Cardiac muscle cell (in vitro differentiated cells and primary cell): ENCODE data around the gene RNF149. TPM values are rescaled to one million over a fixed set of nuclear protein-coding genes. Genes with fewer than 3 reads are reported as not detected.
A peak's percentile ranks its signal among the peaks of the same experiment; 100 is the strongest.

Experiments
- DNase-seq, 2 donors: peaks; one replicate each; pipeline versions ENCODE4 v3.0.0 to v3.0.0-alpha.2; 2010 to 2017; ENCODE audit warnings: low read depth in 1 of 2, low spot score in 1 of 2
- H3K27ac ChIP-seq: fragments of 200-600 bp; sonication (generic); 2 replicates; pipeline ENCODE4 v1.5.1; 2016
- H3K27me3 ChIP-seq: fragments of 200-600 bp; sonication (generic); 2 replicates; pipeline ENCODE4 v1.6.0; 2016; ENCODE audit warnings: control low read depth
- H3K36me3 ChIP-seq: fragments of 200-600 bp; sonication (generic); 2 replicates; pipeline ENCODE4 v1.5.1; 2016; ENCODE audit warnings: control low read depth
- H3K4me1 ChIP-seq: fragments of 200-600 bp; sonication (generic); 2 replicates; pipeline ENCODE4 v1.8.1; 2017; ENCODE audit warnings: low read depth, mild to moderate bottlenecking, mixed run types
- H3K4me3 ChIP-seq: fragments of 200-600 bp; sonication (generic); 2 replicates; pipeline ENCODE4 v1.5.1; 2016; ENCODE audit warnings: mild to moderate bottlenecking
- H3K9me3 ChIP-seq: fragments of 200-600 bp; sonication (generic); 2 replicates; pipeline ENCODE4 v1.5.1; 2017; ENCODE audit warnings: low read depth, mild to moderate bottlenecking, control low read depth
- CTCF ChIP-seq: IDR thresholded peaks from 2 replicates; pipeline ENCODE4 v1.5.1; 2012; ENCODE audit warnings: low read depth, mild to moderate bottlenecking, low read length
- polyA plus RNA-seq: library from polyadenylated mRNA; unstranded; fragments of >200 nt; fragmentation: Nextera tagmentation; extraction: Ambion mirVana; gene quantifications from 2 replicates; pipeline ENCODE4 v1.2.1, GENCODE V29; 2016
- total RNA-seq: library from RNA; depleted of rRNA; stranded (reverse); fragments of >200 nt; gene quantifications from 2 replicates; pipeline ENCODE4 v1.2.3, GENCODE V29; 2016

The RNF149 gene
- total and polyA plus RNA-seq, 2 experiments from 2014 or later: 44.4 to 69.9 TPM

GRCh38 chr2:101305492-101306078 is 2.9 kb downstream of the RNF149 start:
- Histone ChIP-seq H3K4me1 (peaks cover 48% of the 10 kb centered on the region), H3K4me3 (peak overlapping the region; percentile 86), H3K36me3 (no peaks in the 10 kb centered on the region), H3K9me3 (no peaks in the 10 kb centered on the region), H3K27me3 (no peaks in the 10 kb centered on the region), H3K27ac (peak overlapping the region; percentile 44)
- DNase-seq: peak in 1 of 2 donors; percentile 62
- no peak for TF ChIP-seq CTCF

GRCh38 chr2:101305035-101305434 is 3.5 kb downstream of the RNF149 start:
- no peaks in the 10 kb centered on the region for H3K27me3 ChIP-seq
- no peak for TF ChIP-seq CTCF
- H3K4me3 ChIP-seq: peak overlapping the region; percentile 86
- peak overlapping the region; percentile 44 for H3K27ac ChIP-seq
- H3K4me1 ChIP-seq: peaks cover 54% of the 10 kb centered on the region
- no peaks in the 10 kb centered on the region for H3K9me3 ChIP-seq
- no peaks in the 10 kb centered on the region for H3K36me3 ChIP-seq
- no peak for DNase-seq

GRCh38 chr2:101303688-101304087 is 4.8 kb downstream of the RNF149 start:
- no peak for TF ChIP-seq CTCF
- Histone ChIP-seq H3K4me1 (peaks cover 61% of the 10 kb centered on the region), H3K9me3 (no peaks in the 10 kb centered on the region), H3K36me3 (no peaks in the 10 kb centered on the region), H3K4me3 (no peak overlapping the region), H3K27ac (no peak overlapping the region), H3K27me3 (no peaks in the 10 kb centered on the region)
- no peak for DNase-seq

GRCh38 chr2:101302016-101302415 is 6.5 kb downstream of the RNF149 start:
- Histone ChIP-seq H3K4me3 (no peak overlapping the region), H3K27me3 (no peaks in the 10 kb centered on the region), H3K4me1 (peaks cover 56% of the 10 kb centered on the region), H3K9me3 (no peaks in the 10 kb centered on the region), H3K36me3 (no peaks in the 10 kb centered on the region), H3K27ac (peak overlapping the region; percentile 18)
- no peak for DNase-seq
- TF ChIP-seq CTCF: no peak

- no peak overlapping the region for H3K4me3 ChIP-seq
- peak overlapping the region; percentile 89 for H3K27ac ChIP-seq
- peaks cover 50% of the 10 kb centered on the region for H3K4me1 ChIP-seq
- no peaks in the 10 kb centered on the region for H3K9me3 ChIP-seq
- no peaks in the 10 kb centered on the region for H3K36me3 ChIP-seq
- no peak for DNase-seq
- no peak for TF ChIP-seq CTCF
- H3K27me3 ChIP-seq: no peaks in the 10 kb centered on the region
These were observed 7.7 kb downstream of the RNF149 start for GRCh38 chr2:101300836-101301235.
